ENCODE measurements around the gene SDK2.

Gene SDK2

GRCh38 chr17:73410586-73411312 lies 233.5 kb downstream of the SDK2 start:
- DNase-seq, result no peak

GRCh38 chr17:73404246-73404645 lies 240.0 kb downstream of the SDK2 start:
- DNase-seq, result no peak

GRCh38 chr17:73402466-73402865 lies 241.8 kb downstream of the SDK2 start:
- no peak for DNase-seq

- DNase-seq, result peak; percentile 14
Measured at GRCh38 chr17:73401911-73402310, 242.3 kb downstream of the SDK2 start.

- DNase-seq, result no peak
Measured at GRCh38 chr17:73400915-73401545, 243.2 kb downstream of the SDK2 start.

- no peak for DNase-seq
Measured at GRCh38 chr17:73399056-73399455, 245.2 kb downstream of the SDK2 start.

- DNase-seq, result no peak
Measured at GRCh38 chr17:73397856-73398540, 246.2 kb downstream of the SDK2 start.

GRCh38 chr17:73397278-73397826 lies 246.9 kb downstream of the SDK2 start:
- no peak for DNase-seq

GRCh38 chr17:73396431-73397277 lies 247.6 kb downstream of the SDK2 start:
- no peak for DNase-seq

GRCh38 chr17:73394512-73395450 lies 249.5 kb downstream of the SDK2 start:
- DNase-seq, result no peak

- no peak for DNase-seq
Measured at GRCh38 chr17:73393962-73394361, 250.3 kb downstream of the SDK2 start.

- DNase-seq, result no peak
Measured at GRCh38 chr17:73393381-73393780, 250.9 kb downstream of the SDK2 start.

- no peak for DNase-seq
Measured at GRCh38 chr17:73391331-73392265, 252.6 kb downstream of the SDK2 start.

GRCh38 chr17:73390851-73391250 lies 253.4 kb downstream of the SDK2 start:
- no peak for DNase-seq

GRCh38 chr17:73390221-73390620 lies 254.0 kb downstream of the SDK2 start:
- DNase-seq, result no peak

GRCh38 chr17:73389411-73389810 lies 254.8 kb downstream of the SDK2 start:
- DNase-seq, result no peak

- no peak for DNase-seq
Measured at GRCh38 chr17:73388578-73388905, 255.7 kb downstream of the SDK2 start.

- DNase-seq, result no peak
Measured at GRCh38 chr17:73387746-73388577, 256.3 kb downstream of the SDK2 start.

GRCh38 chr17:73386561-73386960 lies 257.7 kb downstream of the SDK2 start:
- DNase-seq, result no peak

GRCh38 chr17:73384926-73385325 lies 259.3 kb downstream of the SDK2 start:
- DNase-seq, result no peak

Data from stimulated activated CD4-positive, alpha-beta T cell treated with anti-CD3 and anti-CD28 coated beads, Interleukin-1b, Interleukin-23, amount 100 ng/mL, for 48 hours (primary cell).